ENCODE measurements around the gene PANX1.
"Not testable (repeated sequence)": the region's sequence is repeated elsewhere in the genome, so short reads cannot be mapped to it uniquely, and the experiment has no call there.

PANX1 gene, protein sequence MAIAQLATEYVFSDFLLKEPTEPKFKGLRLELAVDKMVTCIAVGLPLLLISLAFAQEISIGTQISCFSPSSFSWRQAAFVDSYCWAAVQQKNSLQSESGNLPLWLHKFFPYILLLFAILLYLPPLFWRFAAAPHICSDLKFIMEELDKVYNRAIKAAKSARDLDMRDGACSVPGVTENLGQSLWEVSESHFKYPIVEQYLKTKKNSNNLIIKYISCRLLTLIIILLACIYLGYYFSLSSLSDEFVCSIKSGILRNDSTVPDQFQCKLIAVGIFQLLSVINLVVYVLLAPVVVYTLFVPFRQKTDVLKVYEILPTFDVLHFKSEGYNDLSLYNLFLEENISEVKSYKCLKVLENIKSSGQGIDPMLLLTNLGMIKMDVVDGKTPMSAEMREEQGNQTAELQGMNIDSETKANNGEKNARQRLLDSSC

DNA sequence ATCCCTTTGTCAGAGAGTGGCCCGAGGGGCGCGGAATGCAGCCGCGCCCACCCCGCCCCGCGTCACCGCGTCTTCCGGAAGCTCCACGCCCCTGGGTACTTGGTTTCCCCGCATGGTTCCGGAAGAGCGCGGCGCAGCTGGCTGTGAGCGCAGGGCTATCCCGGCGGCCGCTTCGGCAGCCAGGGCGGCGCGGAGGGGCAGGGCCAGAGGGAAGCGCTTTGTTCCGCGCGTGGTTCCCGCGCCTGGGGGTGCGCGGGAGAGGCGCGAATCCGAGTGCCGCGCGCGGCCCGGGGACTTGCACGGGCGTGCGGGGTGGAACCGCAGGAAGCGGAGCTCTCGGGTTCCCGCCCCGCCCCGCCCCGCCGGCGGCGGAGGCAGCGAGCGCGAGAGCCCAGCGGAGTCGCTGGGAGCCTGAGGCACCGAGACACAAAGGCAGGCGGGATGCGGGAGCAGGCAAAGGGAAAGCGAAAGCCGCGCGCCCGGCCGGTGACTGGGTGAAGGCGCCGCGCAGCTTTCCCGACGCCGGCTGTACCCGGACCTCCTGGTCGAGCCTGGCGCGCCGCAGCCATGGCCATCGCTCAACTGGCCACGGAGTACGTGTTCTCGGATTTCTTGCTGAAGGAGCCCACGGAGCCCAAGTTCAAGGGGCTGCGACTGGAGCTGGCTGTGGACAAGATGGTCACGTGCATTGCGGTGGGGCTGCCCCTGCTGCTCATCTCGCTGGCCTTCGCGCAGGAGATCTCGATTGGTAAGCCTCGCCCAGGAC is at the start of gene PANX1:
Gene PANX1, plus strand, starts transcription at position 96 of the 766 bp plus-strand sequence. Its CDS starts 472 bp downstream, at position 568.
- DNase-seq (ENCODE audit: low read depth): peak; percentile 56

DNA sequence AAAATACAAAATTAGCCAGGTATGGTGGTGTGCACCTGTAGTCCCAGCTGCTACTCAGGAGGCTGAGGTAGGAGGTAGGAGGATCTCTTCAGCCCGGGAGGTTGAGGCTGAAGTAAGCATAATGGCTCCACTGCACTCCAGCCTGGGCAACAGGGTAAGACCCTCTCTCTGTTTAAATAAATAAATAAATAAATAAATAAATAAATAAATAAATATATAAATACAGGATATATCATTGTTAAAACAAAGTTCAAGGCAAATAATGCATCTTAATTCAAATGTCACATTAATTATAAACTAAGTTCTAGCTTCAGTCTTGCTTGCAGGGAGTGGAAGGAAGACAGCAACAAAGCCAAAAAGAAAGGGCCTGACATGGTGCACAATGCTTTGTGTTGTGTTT is 44.5 kb upstream of the PANX1 start:
- DNase-seq (ENCODE audit: low read depth): no peak

DNA sequence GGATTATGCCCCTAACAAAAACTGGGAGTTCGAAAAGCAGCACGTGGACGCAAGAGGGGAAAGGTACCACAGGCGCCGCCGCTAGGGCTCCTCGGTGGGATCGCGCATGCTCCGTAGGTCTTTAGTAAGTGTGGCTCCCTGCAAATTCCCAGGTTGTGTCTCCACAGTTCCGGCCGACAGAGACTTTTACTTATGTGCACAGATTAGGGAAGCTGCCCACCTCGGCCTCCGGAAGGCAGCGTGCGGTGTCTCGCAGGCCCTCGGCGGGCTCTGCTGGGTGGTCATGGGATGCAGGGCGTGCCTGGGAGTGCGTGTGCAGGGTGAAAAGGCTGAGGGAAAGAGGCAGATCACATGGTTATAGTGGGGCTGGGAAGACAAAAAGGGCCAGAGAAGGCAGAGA is 39.7 kb upstream of the PANX1 start:
- DNase-seq (ENCODE audit: low read depth): no peak

DNA sequence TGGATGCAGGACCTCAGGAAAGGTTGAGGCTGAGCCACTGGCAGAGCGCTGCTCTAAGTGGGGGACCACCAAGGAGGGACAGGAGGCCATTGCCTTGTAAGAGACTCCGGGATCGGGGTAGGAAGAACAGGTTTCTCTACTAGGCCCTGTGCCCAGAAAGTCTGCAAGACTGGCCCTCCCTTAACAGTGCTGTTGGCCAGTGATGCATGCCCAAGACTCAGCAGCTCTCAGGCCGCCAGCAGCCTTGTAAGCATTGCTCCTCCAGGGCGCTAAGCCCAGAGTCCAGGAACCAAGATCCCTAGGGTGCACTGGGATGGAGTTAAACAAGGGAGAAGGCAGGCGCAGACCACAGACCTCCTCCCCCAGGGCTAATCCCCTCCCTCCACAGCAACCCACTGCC is 39.3 kb upstream of the PANX1 start:
- DNase-seq (ENCODE audit: low read depth): no peak

DNA sequence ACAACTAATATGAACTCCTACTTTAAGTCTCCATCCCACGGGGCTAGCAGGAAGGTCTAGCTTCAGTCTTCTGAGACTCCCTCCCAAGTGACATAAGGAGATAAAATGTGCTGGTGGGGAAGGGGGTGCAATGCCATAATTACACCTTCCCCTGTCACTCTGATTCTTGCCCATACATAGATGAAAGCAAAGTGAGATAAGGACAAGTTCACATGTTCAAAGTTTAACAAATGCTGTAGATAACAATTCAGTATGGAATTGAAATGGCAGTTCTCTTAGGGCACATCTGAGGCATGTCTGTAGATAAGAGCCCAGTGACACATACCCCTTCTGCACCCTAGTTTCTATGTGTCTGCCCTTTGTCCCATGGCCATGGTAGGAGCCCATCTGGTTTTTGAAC is 38.2 kb upstream of the PANX1 start:
- no peak for DNase-seq (ENCODE audit: low read depth)

DNA sequence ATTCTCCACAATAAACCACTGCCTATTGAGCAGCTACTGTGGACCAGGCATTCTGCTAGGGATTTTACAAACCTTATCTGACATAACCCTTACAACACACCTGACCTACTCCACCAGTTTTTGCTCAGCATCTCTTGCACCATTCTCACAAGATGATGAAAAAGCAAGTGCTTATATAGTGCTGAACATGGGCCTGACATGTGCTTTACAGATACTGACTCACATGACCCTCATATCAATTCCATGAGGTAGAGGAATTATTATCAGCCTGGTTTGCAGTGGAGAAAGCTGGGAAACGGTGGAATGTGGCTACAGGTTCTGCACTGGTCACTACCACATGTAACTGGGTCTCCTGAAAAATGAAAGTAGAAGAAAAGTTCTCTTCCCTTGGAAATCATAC is 37.5 kb upstream of the PANX1 start:
- DNase-seq (ENCODE audit: low read depth): no peak

DNA sequence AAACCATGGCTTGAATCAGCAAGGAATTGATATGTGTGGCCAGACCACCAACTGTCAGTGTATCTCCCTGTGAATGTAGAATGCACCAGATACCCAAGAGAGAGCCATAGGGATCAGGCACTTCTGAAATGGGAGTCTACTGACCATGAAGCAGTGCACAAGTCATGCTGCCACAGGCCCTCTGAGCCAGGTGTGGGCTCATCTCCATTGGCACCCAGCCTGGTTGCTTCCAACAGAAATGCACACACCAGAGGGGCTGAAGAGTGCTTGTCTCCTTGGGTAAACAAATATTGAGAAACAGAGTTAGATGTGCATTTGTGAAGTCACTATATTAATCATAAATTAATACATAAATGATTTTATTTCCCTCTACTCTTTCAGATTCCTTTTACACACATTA is 28.4 kb upstream of the PANX1 start:
- DNase-seq (ENCODE audit: low read depth): no peak

DNA sequence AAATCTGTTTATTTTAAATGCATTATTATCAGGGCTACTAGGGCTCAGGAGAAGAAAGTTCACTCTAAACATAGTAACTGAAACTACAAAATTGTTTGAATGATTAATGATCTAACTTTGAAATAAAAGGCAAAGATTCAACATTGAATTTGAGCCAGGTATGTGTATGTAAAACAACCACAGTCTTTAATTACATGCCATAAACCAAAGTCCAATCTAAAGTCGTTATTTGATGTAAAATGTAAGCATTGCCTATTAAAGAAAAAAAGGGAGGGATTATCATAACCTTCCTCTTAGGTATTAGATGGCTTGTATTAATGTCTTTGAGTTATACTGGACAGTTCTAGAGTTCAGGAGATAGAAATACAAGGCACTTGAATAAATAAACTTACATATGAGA is 25.2 kb upstream of the PANX1 start:
- DNase-seq (ENCODE audit: low read depth): no peak

DNA sequence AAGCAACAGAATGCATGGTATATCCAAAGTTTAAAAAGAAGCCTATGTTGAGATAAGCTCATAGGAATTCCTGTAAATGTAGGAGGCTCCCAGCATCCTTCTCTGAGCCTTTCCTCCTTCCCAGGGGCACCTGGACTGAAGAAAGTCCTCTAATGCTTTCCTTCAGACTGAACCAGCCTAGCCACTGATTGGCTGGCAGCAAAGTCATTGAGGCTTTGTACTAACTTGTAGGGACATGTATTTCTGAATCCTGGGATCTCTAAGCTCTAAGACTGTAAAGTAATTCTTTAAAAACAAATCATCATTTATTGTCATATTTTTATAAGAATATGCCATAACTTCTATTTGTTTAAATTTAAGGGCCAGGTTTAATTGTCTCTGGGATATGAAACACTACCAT is 23.9 kb upstream of the PANX1 start:
- no peak for DNase-seq (ENCODE audit: low read depth)

DNA sequence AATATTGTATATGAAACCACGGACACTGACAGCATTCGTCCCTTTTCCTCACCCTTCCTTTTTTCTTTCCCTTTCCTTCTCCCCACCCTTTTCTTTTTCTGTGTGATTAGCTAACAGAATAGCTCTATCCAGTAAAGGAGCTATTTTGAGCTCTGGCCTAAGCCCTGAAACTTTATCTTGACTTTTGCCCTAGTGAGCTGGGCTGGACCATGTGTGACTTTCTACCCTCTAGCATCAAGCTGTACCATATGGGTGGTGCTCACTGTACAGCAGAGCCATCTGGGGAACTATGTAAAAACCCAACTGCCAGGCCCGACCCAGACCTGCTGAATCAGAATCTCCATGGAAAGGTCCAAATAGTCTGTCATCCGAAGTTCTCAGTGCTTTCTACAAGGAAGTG is 21.9 kb upstream of the PANX1 start:
- no peak for DNase-seq (ENCODE audit: low read depth)

DNA sequence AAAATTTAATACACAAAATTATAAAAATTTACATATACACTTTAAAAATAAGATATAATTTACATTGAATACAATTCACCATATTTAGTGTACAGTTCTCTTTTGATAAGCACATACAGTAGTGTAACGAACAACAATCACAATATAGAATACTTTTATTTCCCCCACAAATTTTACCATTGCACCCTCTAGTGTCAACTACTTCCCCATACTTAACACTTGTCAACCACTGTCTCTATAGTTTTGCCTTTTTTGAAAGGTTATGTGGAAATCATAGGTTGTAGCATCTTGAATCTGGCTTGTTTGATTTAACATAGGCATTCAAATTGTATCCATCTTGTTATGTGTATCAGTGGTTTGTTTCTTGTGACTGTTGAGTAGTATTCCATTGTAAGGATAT is 21.3 kb upstream of the PANX1 start:
- no peak for DNase-seq (ENCODE audit: low read depth)

DNA sequence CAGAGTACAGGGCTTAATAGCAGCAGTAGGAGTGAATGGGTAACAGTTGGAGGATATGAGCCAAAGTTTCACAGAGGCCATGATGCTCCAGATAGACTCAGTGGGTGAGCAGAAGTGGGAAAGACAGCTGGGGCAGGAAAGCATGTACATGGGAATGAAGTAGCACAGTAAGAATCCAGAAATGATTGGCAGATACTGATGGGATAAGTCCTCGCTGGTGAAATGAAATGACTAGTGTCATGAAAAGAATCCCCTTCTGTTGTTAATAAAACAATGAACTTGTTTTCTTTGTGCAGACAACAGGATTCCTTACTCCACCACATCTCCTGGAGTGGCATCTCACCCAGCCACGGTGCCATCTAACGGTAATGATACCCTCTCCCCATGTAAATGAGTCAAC is 17.4 kb upstream of the PANX1 start:
- DNase-seq (ENCODE audit: low read depth): no peak

DNA sequence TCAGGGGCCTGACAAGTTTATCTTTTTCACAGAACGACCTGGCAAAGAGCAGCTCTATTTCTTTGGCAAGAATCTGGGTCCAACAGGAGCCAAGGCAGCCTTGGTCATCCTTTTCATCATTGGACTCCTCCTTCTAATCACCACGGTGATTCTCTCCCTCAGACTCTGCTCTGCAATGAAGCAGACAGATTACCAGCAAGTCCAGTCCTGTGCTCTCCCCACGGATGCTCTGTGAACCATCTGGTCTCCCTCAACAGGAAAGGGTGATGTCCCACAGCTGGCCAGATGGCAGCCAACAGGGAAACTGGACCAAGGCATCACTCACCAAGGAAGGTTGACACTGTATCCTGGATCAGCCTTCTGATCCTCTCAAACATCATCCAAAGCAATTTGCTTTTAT is 17.0 kb upstream of the PANX1 start:
- no peak for DNase-seq (ENCODE audit: low read depth)

DNA sequence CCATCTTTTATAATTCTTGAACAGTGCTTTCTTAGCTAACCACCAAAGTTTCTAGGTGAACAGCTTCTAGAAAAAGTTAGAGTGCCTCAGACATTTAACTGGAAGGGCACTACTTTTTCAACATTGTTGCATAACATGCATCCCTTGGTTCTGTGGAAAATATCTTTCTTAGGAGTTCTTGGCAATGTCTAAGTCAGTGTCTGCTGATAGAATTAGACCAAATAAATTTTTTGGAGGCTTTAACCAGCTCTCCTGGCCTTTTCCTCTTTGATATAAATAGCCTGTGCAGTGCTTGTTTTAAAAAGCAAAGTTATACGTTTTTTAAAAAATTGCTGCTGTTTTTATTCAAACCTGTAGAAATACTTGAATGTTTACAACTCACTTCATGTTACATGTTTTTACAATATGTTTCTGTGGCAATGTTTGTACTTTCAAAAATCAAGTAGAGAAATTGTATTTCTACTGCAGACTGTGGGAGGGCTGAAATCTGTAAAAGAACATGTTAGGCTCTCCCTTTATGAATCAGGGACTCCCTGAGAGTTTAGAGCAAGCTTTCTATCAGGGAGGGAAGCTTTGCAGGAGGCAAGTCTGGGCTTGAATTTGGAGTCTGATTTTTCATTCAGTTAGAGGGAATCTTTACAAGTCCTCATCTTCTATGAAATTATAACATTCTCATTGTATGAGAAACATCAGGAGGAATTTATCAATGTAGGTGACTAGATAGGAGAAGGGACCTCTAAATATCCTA is 16.3 kb upstream of the PANX1 start:
- no peak for DNase-seq (ENCODE audit: low read depth)

DNA sequence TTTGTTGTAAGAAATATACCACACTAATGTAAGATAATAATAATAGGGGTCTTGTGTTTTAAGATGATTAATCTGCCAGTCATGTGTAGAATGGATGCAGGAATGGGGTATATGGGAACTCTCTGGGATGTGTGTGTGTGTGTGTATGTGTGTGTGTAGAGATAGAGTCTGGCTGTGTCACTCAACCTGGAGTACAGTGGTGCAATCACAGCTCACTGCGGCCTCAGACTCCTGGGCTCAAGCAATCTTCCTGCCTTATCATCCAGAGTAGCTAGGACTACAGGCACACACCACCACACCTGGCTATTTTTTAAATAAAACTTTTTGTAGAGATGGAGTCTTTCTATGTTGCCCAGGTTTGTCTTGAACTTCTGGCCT is 11.5 kb upstream of the PANX1 start:
- DNase-seq (ENCODE audit: low read depth): no peak

DNA sequence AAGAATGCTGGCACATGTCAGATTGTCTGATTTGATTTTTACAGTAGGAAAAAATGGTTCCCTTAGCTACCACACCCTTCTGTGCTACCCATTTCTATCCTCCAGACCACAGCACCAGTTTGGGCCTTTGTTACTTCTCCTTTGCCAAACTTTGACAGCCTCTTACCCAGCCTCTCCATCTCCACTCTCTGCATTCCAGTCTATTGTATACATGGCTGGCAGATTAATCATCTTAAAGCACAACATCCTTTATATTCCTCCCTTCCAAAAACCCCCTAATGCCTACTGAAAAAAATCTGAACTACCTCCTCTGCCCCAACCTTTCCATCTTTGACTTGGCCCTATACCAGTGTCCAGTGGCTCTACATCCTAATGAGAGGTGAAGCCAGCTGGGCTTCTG is 10.8 kb upstream of the PANX1 start:
- DNase-seq (ENCODE audit: low read depth): no peak

DNA sequence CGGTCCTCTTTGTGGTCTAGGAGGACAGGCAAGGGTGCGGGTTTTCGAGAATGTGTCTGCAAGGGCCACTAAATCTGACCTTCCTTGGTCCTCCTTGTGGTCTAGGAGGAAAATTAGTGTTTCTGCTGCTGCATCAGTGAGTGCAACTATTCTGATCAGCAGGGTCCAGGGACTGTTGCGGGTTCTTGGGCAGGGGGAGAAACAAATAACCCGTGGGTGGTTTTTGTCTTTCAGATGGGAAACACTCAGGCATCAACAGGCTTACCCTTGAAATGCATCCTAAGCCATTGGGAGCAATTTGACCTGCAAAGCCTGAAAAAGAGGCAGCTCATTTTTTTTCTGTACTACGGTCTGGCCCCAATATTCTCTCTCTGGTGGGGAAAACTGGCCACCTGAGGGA is 9.0 kb upstream of the PANX1 start:
- DNase-seq (ENCODE audit: low read depth): not testable (repeated sequence)

DNA sequence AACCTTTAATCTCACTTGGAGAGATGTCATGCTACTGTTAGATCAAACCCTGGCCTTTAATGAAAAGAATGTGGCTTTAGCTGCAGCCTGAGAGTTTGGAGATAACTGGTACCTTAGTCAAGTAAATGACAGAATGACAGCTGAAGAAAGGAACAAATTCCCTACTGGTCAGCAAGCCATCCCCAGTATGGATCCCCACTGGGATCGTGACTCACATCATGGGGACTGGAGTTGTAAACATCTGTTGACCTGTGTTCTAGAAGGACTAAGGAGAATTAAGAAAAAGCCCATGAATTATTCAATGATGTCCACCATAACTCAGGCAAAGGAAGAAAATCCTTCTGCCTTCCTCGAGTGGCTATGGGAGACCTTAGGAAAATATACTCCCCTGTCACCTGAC is 8.1 kb upstream of the PANX1 start:
- DNase-seq (ENCODE audit: low read depth): not testable (repeated sequence)

DNA sequence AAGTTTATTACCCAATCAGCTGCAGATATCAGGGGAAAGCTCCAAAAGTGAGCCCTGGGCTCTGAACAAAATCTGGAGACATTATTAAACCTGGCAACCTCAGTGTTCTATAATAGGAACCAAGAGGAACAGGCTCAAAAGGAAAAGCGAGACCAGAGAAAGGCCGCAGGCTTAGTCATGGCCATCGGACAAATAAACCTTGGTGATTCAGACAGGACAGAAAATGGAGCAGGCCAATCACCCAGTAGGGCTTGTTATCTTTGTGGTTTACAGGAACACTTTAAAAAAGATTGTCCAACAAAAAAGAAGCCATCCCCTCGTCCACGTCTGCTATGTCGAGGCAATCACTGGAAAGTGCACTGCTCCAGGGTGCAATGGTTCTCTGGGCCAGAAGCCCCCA is 7.7 kb upstream of the PANX1 start:
- DNase-seq (ENCODE audit: low read depth): no peak

DNA sequence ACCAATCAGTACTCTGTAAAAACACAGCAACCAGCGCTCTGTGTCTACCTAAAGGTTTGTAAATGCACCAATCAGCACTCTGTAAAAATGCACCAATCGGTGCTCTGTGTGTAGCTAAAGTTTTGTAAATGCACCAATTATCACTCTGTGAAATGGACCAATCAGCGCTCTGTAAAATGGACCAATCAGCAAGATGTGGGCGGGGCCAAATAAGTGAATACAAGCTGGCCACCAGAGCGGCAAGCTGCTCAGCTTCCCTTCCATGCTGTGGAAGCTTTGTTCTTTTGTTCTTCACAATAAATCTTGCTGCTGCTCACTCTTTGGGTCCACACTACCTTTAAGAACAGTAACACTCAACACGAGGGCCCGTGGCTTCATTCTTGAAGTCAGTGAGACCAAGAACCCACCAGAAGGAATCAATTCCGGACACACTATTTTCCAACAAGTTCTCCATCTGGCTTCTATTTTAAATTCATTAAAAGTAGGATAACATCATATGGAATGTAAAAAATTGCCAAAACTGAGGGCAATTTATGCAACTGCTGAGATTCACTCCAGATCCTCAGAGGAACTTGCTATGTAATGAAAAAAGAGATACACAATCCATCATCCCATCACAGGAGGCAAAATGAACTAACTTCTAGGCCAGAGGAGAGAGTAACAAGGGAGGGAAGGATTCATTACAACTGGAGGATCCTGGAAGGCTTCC is 3.1 kb upstream of the PANX1 start:
- DNase-seq (ENCODE audit: low read depth): no peak

DNA sequence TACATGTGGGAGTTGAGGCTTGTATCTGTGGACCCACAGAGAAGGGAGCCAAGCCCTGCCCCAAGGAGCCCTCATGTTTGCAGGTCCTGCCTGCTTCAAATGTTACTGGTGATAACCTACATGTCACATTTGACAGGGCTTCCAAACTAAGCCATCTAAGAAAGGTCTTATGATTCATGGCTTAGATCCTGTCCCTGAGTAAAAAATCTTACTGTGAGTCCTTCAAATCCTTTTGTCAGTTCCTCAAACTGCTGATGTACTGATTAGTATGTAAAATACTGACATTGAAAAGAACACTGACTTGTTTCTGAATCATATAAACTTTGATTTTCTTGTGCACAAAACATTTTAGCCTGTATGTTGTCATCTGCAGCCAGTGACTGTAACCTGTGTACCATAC is 1.0 kb upstream of the PANX1 start:
- no peak for DNase-seq (ENCODE audit: low read depth)

DNA sequence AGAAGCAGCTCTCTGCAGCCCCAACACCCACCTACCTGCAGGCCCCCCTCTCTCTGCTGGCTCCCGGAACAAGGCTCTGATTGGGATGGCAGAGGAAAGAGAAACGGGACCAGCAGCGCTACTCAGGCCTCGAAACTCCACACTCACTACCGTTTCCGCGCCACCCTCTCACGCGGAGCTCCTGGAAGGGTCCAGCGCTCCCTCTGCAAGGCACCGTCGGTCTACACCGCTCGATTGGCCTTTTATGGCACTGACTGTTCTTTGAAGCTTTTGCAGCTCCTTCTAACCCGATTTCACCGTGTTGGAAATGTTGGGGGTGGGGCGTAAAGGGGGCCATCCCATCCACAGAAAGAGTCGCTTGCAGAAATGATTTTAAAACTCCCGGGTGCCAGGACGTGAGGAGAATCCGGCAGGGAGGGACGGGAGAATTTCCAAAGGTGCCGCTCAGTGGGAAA is 323 bp upstream of the PANX1 start:
- DNase-seq (ENCODE audit: low read depth): no peak
